H1 (cell line): ENCODE results near the gene SEMA3B. TPM values are rescaled to one million over a fixed set of nuclear protein-coding genes. Genes with fewer than 3 reads are reported as not detected.
A peak's percentile ranks its signal among the peaks of the same experiment; 100 is the strongest.

Experiments
- CTCF ChIA-PET: fragments of 300-600 bp; sonication (Branson Sonifier 250); formaldehyde crosslinking; loops from one replicate; lab custom pipeline; 2021; ENCODE audit not compliant: partially characterized antibody; lab: Charles Lee
- POLR2A ChIA-PET: fragments of 300-600 bp; sonication (Branson Sonifier 250); formaldehyde crosslinking; loops from one replicate; lab custom pipeline; 2021; ENCODE audit warnings: inconsistent platforms; ENCODE audit not compliant: partially characterized antibody; lab: Charles Lee
- DNase-seq, 2 experiments: peaks; one replicate each; pipeline versions ENCODE4 v3.0.0 to v3.0.0-alpha.2; 2010 to 2022; ENCODE audit warnings: low spot score in 2 of 2, low read depth in 1 of 2, mixed read lengths in 1 of 2
- FAIRE-seq: peaks from 2 replicates; lab custom pipeline; 2011; peaks lifted over from hg19 to GRCh38; lab: Jason Lieb, UNC
- H2AFZ ChIP-seq: 2 replicates; pipeline ENCODE4 v1.8.1; 2012; ENCODE audit warnings: low read length, inconsistent platforms
- H2AK5ac ChIP-seq: 2 replicates; pipeline ENCODE4 v1.6.1; 2013; ENCODE audit warnings: low read depth, low read length
- H2BK120ac ChIP-seq: replicated peaks from 2 replicates; pipeline ENCODE3; 2013; ENCODE audit warnings: low read depth, low read length, inconsistent platforms
- H2BK12ac ChIP-seq: 2 replicates; pipeline ENCODE4 v1.6.1; 2013; ENCODE audit warnings: low read depth, low read length
- H2BK15ac ChIP-seq: 2 replicates; pipeline ENCODE4 v1.6.1; 2013; ENCODE audit warnings: low read length
- H2BK20ac ChIP-seq: 2 replicates; pipeline ENCODE4 v1.6.1; 2013; ENCODE audit warnings: low read length
- H2BK5ac ChIP-seq: 2 replicates; pipeline ENCODE4 v1.6.1; 2013; ENCODE audit warnings: low read depth, low read length
- H3K14ac ChIP-seq: 2 replicates; pipeline ENCODE4 v1.6.1; 2013; ENCODE audit warnings: inconsistent platforms; ENCODE audit not compliant: insufficient read length
- H3K18ac ChIP-seq: 2 replicates; pipeline ENCODE4 v1.6.1; 2013; ENCODE audit warnings: low read length; ENCODE audit errors: extremely low read depth
- H3K23ac ChIP-seq: 2 replicates; pipeline ENCODE4 v1.6.1; 2013; ENCODE audit warnings: inconsistent platforms; ENCODE audit not compliant: insufficient read length
- H3K23me2 ChIP-seq: 2 replicates; pipeline ENCODE4 v1.6.1; 2013; ENCODE audit warnings: low read depth, low read length
- H3K27ac ChIP-seq: 2 replicates; pipeline ENCODE4 v1.6.1; 2011; ENCODE audit warnings: low read depth, low read length, inconsistent platforms
- H3K27me3 ChIP-seq, 4 experiments: replicated peaks in 1 of 4; 1 replicate in 1 of 4; 2 replicates in 3 of 4; pipeline versions ENCODE4 v1.6.1 to v1.8.1; 2011 to 2013; ENCODE audit warnings: low read length in 3 of 4, mild to moderate bottlenecking in 3 of 4, inconsistent platforms in 2 of 4, mixed read lengths in 2 of 4, moderate library complexity in 1 of 4; ENCODE audit not compliant: control insufficient read depth in 3 of 4, insufficient read depth in 3 of 4; ENCODE audit errors: extremely low read depth in 1 of 4
- H3K36me3 ChIP-seq, 4 experiments: 2 replicates each; pipeline versions ENCODE4 v1.6.1 to v1.8.1; 2011 to 2013; ENCODE audit warnings: mild to moderate bottlenecking in 4 of 4, low read length in 3 of 4, moderate library complexity in 2 of 4, control low read depth in 1 of 4, inconsistent platforms in 1 of 4; ENCODE audit not compliant: insufficient read depth in 4 of 4, control insufficient read depth in 2 of 4
- H3K4ac ChIP-seq: replicated peaks from 2 replicates; pipeline ENCODE3; 2013; ENCODE audit warnings: low read length, low read depth, mixed read lengths, inconsistent platforms; ENCODE audit not compliant: insufficient read length
- H3K4me1 ChIP-seq, 4 experiments: replicated peaks in 1 of 4; 1 replicate in 1 of 4; 2 replicates in 3 of 4; pipeline versions ENCODE4 v1.6.1 to v1.8.1; 2011 to 2013; ENCODE audit warnings: low read length in 3 of 4, inconsistent platforms in 2 of 4, mixed read lengths in 1 of 4; ENCODE audit not compliant: insufficient read depth in 4 of 4, control insufficient read depth in 3 of 4
- H3K4me2 ChIP-seq, 2 experiments: 2 replicates each; pipeline versions ENCODE4 v1.6.1 to v1.8.1; 2011 to 2013; ENCODE audit warnings: low read depth in 2 of 2, low read length in 2 of 2, control low read depth in 1 of 2, inconsistent platforms in 1 of 2, mild to moderate bottlenecking in 1 of 2; ENCODE audit not compliant: insufficient read depth in 1 of 2
- H3K4me3 ChIP-seq, 4 experiments: fragments of 200-600, 300-600 bp in 1 of 4; sonication (generic), shearing (Covaris generic), sonication (Bioruptor Twin) in 1 of 4; 2 replicates each; pipeline versions ENCODE4 v1.5.1 to v1.8.1; 2011 to 2016; ENCODE audit warnings: low read length in 4 of 4, low read depth in 3 of 4, control low read depth in 2 of 4, inconsistent platforms in 2 of 4, mild to moderate bottlenecking in 2 of 4, mixed read lengths in 1 of 4, moderate library complexity in 1 of 4; ENCODE audit not compliant: insufficient read depth in 2 of 4; ENCODE audit errors: extremely low read depth in 1 of 4
- H3K56ac ChIP-seq: replicated peaks from 2 replicates; pipeline ENCODE3; 2013; ENCODE audit warnings: low read depth, mild to moderate bottlenecking, mixed read lengths, low read length, inconsistent platforms; ENCODE audit not compliant: insufficient read length
- H3K79me1 ChIP-seq: 2 replicates; pipeline ENCODE4 v1.6.1; 2013; ENCODE audit warnings: low read depth, low read length, control low read depth
- H3K79me2 ChIP-seq, 2 experiments: 2 replicates each; pipeline versions ENCODE4 v1.6.1 to v1.8.1; 2012 to 2013; ENCODE audit warnings: low read length in 2 of 2, mild to moderate bottlenecking in 2 of 2, inconsistent platforms in 1 of 2; ENCODE audit not compliant: insufficient read depth in 2 of 2, control insufficient read depth in 1 of 2
- H3K9ac ChIP-seq, 4 experiments: replicated peaks in 1 of 4; 1 replicate in 1 of 4; 2 replicates in 3 of 4; pipeline versions ENCODE4 v1.6.1 to v1.8.1; 2011 to 2013; ENCODE audit warnings: low read depth in 3 of 4, low read length in 3 of 4, control low read depth in 2 of 4, mild to moderate bottlenecking in 2 of 4, moderate library complexity in 2 of 4, inconsistent platforms in 1 of 4; ENCODE audit errors: extremely low read depth in 1 of 4
- H3K9me3 ChIP-seq, 2 experiments: 2 replicates each; pipeline versions ENCODE4 v1.6.1 to v1.8.1; 2012 to 2013; ENCODE audit warnings: mild to moderate bottlenecking in 2 of 2, moderate library complexity in 2 of 2, control low read depth in 1 of 2, inconsistent platforms in 1 of 2, low read depth in 1 of 2, low read length in 1 of 2, mixed read lengths in 1 of 2; ENCODE audit not compliant: insufficient read depth in 2 of 2
- H4K20me1 ChIP-seq, 2 experiments: replicated peaks in 1 of 2; 2 replicates each; pipeline versions ENCODE3 to v1.8.1; 2011 to 2013; ENCODE audit warnings: inconsistent platforms in 2 of 2, low read length in 2 of 2, mild to moderate bottlenecking in 1 of 2; ENCODE audit not compliant: insufficient read depth in 2 of 2, control insufficient read depth in 1 of 2
- H4K5ac ChIP-seq: 2 replicates; pipeline ENCODE4 v1.6.1; 2013; ENCODE audit warnings: low read length, low read depth, mixed read lengths, inconsistent platforms; ENCODE audit not compliant: insufficient read length
- H4K8ac ChIP-seq: 2 replicates; pipeline ENCODE4 v1.8.0; 2013; ENCODE audit warnings: mild to moderate bottlenecking, moderate library complexity, low read length, inconsistent platforms; ENCODE audit not compliant: insufficient read depth; ENCODE audit errors: extremely low read depth
- H4K91ac ChIP-seq: replicated peaks from 2 replicates; pipeline ENCODE3; 2013; ENCODE audit warnings: low read length, mixed read lengths, inconsistent platforms; ENCODE audit not compliant: insufficient read length
- CBX5 ChIP-seq: fragments of 300-800, 300-1000 bp; sonication (generic); IDR thresholded peaks from 2 replicates; pipeline ENCODE4 v1.7.1; 2016; ENCODE audit warnings: antibody characterized with exemption, low read length, low read depth
- SIX5 ChIP-seq: IDR thresholded peaks from 2 replicates; pipeline ENCODE4 v1.6.1; 2011; ENCODE audit warnings: mild to moderate bottlenecking, low read depth, low read length
- WGBS, 2 experiments: shearing (Covaris generic) in 1 of 2; methylation state at CpG; one replicate each; pipeline versions ENCODE4 v1.1.6 to v1.1.7; 2013 to 2015; ENCODE audit warnings: low lambda C conversion rate in 2 of 2, mixed read lengths in 2 of 2, inconsistent platforms in 1 of 2, low coverage in 1 of 2, missing lambda C conversion rate in 1 of 2; ENCODE audit not compliant: insufficient replicate concordance in 2 of 2, insufficient coverage in 1 of 2, insufficient read length in 1 of 2; ENCODE audit errors: extremely low coverage in 1 of 2, missing lambda C conversion rate in 1 of 2; 5-methylcytosine and 5-hydroxymethylcytosine counted together
- polyA plus RNA-seq, 7 experiments: library from polyadenylated mRNA; depleted of rRNA in 3 of 7; stranded (reverse) in 5 of 7; unstranded in 2 of 7; fragments of >200 nt in 5 of 7; fragments of 200-250 nt in 2 of 7; gene quantifications; 1 replicate in 5 of 7; 2 replicates in 1 of 7; 4 replicates in 1 of 7; pipeline versions ENCODE4 v1.2.1 to v1.2.3, GENCODE V29; 2011 to 2013; ENCODE audit warnings: missing spikeins in 2 of 7, mixed read lengths in 2 of 7
- total RNA-seq: library from RNA; stranded (reverse); fragmentation: NEBNext Ultra II Directional; extraction: Animal tissue kit (Norgen Biotek cat#: 25700); gene quantifications from 2 replicates; pipeline ENCODE4 v1.2.1, GENCODE V29; 2021

Gene SEMA3B
- total and polyA plus RNA-seq, 2 of the 8 experiments (the other 6 are each of a cell fraction or from before 2014, with no cell fraction given), result 3.0 to 4.7 TPM

GRCh38 chr3:50266017-50266416 is 2.9 kb upstream of the SEMA3B start:
- no peak overlapping the region for H3K9ac ChIP-seq
- H3K9me3 ChIP-seq, result no peaks in the 10 kb centered on the region
- peak overlapping the region; percentile 48; the same call in 1 of the 2 replicates for H3K18ac ChIP-seq
- H2BK120ac ChIP-seq, result no peak overlapping the region
- peaks cover 4% of the 10 kb centered on the region; the same call in 1 of the 2 replicates for H3K23me2 ChIP-seq
- H2AK5ac ChIP-seq, result no peak overlapping the region
- H3K27ac ChIP-seq, result no peak overlapping the region
- no peak overlapping the region for H4K8ac ChIP-seq
- H3K56ac ChIP-seq, result no peak overlapping the region
- no peak overlapping the region for H3K4me3 ChIP-seq
- CTCF ChIA-PET, result interaction anchor here (0.9 to 53.5 kb wide), 8 partner anchors 8 to 97 kb away, joined by 3 to 2149 read pairs (median 76); partner anchors contain the start of genes GNAI2, GNAT1, HYAL2 and LSMEM2
- no peak overlapping the region for H3K4me2 ChIP-seq
- no peak for FAIRE-seq
- H4K20me1 ChIP-seq, result peaks cover 0 to 1% of the 10 kb centered on the region in 2 experiments
- no peaks in the 10 kb centered on the region for H3K36me3 ChIP-seq
- H2BK15ac ChIP-seq, result peak overlapping the region; percentile 95; the same call in 1 of the 2 replicates
- peak overlapping the region; percentile 91; the same call in 1 of the 2 replicates for H2BK12ac ChIP-seq
- H4K5ac ChIP-seq, result no peak overlapping the region
- no peak overlapping the region for H3K23ac ChIP-seq
- H3K79me1 ChIP-seq, result no peaks in the 10 kb centered on the region
- no peak for DNase-seq
- H4K91ac ChIP-seq, result peak overlapping the region; percentile 95
- H3K4me1 ChIP-seq, result peaks cover 0 to 51% (median 38%) of the 10 kb centered on the region in 4 experiments; a peak in 6 of 7 replicates
- H3K79me2 ChIP-seq, result no peaks in the 10 kb centered on the region
- peak overlapping the region; percentile 86 for H3K4ac ChIP-seq
- peak overlapping the region; percentile 95 for H2BK20ac ChIP-seq
- peak overlapping the region; percentile 86; the same call in 1 of the 2 replicates for H2BK5ac ChIP-seq
- WGBS, 2 experiments, result 82% methylated on average over 6 of the region's 6 CpGs; no CpG with 5 or more reads in 1 of the 2 experiments
- H2AFZ ChIP-seq, result no peak overlapping the region
- no peak overlapping the region for H3K14ac ChIP-seq
- H3K27me3 ChIP-seq, result no peaks in the 10 kb centered on the region; a peak in 3 of 7 replicates
- POLR2A ChIA-PET, result interaction anchor here (0.6 to 3.5 kb wide), 5 partner anchors 12 to 71 kb away, joined by 3 to 19 read pairs (median 4); partner anchors contain the start of genes GNAI2 and LSMEM2
- TF ChIP-seq CBX5, result no peak
- no peak for TF ChIP-seq SIX5
